ENCODE measurements around the gene PLOD1. TPM values are rescaled to one million over a fixed set of nuclear protein-coding genes. Genes with fewer than 3 reads are reported as not detected.

Gene PLOD1
- total RNA-seq, 1 donor from 2014 or later, result 173 TPM

GRCh38 chr1:11970441-11971185 is 36.1 kb downstream of the PLOD1 start:
- peaks cover 26% of the 10 kb centered on the region for H3K36me3 Mint-ChIP-seq (ENCODE audit: low read depth, unreplicated experiment)
- H3K27me3 Mint-ChIP-seq (ENCODE audit: unreplicated experiment), result peaks cover 7% of the 10 kb centered on the region
- H3K4me1 Mint-ChIP-seq (ENCODE audit: unreplicated experiment), result peaks cover 17% of the 10 kb centered on the region
- TF ChIP-seq CTCF (IDR thresholded peaks at IDR 0.05; ENCODE audit: unreplicated experiment), result no peak
- DNase-seq (ENCODE audit: low spot score), result no peak
- no peak overlapping the region for H3K27ac Mint-ChIP-seq (ENCODE audit: unreplicated experiment)
- H3K4me3 Mint-ChIP-seq (ENCODE audit: unreplicated experiment), result no peak overlapping the region
- H3K9me3 Mint-ChIP-seq (ENCODE audit: unreplicated experiment), result no peaks in the 10 kb centered on the region

GRCh38 chr1:11977625-11978024 is 43.1 kb downstream of the PLOD1 start:
- Mint-ChIP-seq H3K4me1 (ENCODE audit: unreplicated experiment) (peaks cover 20% of the 10 kb centered on the region), H3K27ac (ENCODE audit: unreplicated experiment) (peak overlapping the region; percentile 55), H3K4me3 (ENCODE audit: unreplicated experiment) (peak overlapping the region; percentile 50), H3K36me3 (ENCODE audit: low read depth, unreplicated experiment) (peaks cover 19% of the 10 kb centered on the region), H3K27me3 (ENCODE audit: unreplicated experiment) (peaks cover 10% of the 10 kb centered on the region), H3K9me3 (ENCODE audit: unreplicated experiment) (no peaks in the 10 kb centered on the region)
- DNase-seq (ENCODE audit: low spot score), result no peak
- TF ChIP-seq CTCF (IDR thresholded peaks at IDR 0.05; ENCODE audit: unreplicated experiment), result no peak

- Mint-ChIP-seq H3K27me3 (ENCODE audit: unreplicated experiment) (peaks cover 10% of the 10 kb centered on the region), H3K27ac (ENCODE audit: unreplicated experiment) (no peak overlapping the region), H3K4me1 (ENCODE audit: unreplicated experiment) (peaks cover 17% of the 10 kb centered on the region), H3K9me3 (ENCODE audit: unreplicated experiment) (no peaks in the 10 kb centered on the region), H3K36me3 (ENCODE audit: low read depth, unreplicated experiment) (peaks cover 19% of the 10 kb centered on the region), H3K4me3 (ENCODE audit: unreplicated experiment) (no peak overlapping the region)
- no peak for DNase-seq (ENCODE audit: low spot score)
- TF ChIP-seq CTCF (IDR thresholded peaks at IDR 0.05; ENCODE audit: unreplicated experiment), result no peak
These were observed 43.8 kb downstream of the PLOD1 start for GRCh38 chr1:11978301-11978700.

GRCh38 chr1:11979028-11979850 is 44.7 kb downstream of the PLOD1 start:
- H3K4me3 Mint-ChIP-seq (ENCODE audit: unreplicated experiment), result peak overlapping the region; percentile 95
- peaks cover 25% of the 10 kb centered on the region for H3K36me3 Mint-ChIP-seq (ENCODE audit: low read depth, unreplicated experiment)
- no peak for TF ChIP-seq CTCF (IDR thresholded peaks at IDR 0.05; ENCODE audit: unreplicated experiment)
- DNase-seq (ENCODE audit: low spot score), result no peak
- H3K27me3 Mint-ChIP-seq (ENCODE audit: unreplicated experiment), result peaks cover 10% of the 10 kb centered on the region
- H3K9me3 Mint-ChIP-seq (ENCODE audit: unreplicated experiment), result no peaks in the 10 kb centered on the region
- peaks cover 17% of the 10 kb centered on the region for H3K4me1 Mint-ChIP-seq (ENCODE audit: unreplicated experiment)
- no peak overlapping the region for H3K27ac Mint-ChIP-seq (ENCODE audit: unreplicated experiment)

All from endothelial cell (in vitro differentiated cells).